Measurements from ENCODE around the gene ZNF141.
"Not testable (repeated sequence)": the region's sequence is repeated elsewhere in the genome, so short reads cannot be mapped to it uniquely, and the experiment has no call there.

ZNF141 gene

GRCh38 chr4:337143-337931, at the start of gene ZNF141:
ZNF141 (plus strand) TSS chr4:337814; CDS start chr4:337984, 170 bp downstream.
- DNase-seq (ENCODE audit: low spot score) = peak; percentile 99

DNA sequence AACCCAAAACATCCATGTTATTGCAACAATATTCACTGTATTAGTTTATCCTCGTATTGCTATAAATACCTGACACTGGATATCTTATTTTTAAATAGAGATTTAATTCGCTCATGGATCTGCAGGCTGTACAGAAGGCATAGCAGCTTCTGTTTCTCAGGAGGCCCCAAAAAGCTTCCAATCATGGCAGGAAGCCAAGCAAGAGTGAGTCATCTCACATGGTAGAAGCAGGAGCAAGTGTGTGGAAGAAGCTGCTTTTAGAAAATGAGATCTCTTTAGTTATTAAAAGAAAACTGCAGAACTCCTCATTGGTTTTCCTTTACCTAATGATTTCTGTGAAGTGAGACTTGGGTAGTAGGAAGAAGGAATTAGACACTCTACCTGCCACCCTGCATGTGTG, 48.7 kb upstream of the ZNF141 start:
- DNase-seq (ENCODE audit: low spot score) = no peak

DNA sequence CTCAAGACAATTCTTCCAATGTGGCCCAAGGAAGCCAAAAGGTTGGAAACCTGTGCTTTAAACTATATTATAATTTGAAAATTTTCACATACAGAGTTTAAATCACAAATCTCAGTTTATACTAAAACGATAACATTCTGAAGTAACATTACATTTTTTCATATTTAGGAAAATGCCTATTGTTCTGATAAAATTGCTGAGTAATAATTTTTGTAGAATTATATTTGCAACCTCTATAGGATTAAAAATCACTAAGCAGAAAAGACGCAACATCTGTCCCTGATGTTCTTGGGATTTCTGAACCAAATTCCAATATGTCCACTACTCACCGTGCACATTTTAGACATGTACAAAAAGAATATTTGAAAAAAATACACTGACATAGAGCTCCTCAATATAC, 42.9 kb upstream of the ZNF141 start:
- DNase-seq (ENCODE audit: low spot score) = no peak

DNA sequence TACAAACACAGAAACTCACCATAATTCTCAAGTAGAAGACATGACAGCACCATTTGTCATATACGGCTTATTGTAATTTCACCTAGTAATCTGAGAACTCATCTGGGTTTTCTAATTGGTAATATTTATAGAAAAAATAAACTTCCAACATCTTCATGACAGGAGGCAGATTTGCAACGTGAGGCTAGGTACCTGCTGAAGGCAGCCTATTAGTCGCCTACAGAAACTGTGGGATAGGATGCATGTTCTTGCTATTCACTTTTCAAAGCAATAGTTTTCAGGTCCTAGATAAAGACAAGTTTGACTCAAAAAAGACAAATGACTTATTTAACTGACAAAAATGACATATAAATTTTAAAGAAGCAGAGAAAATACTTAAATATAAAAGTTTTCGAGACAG, 35.2 kb upstream of the ZNF141 start:
- no peak for DNase-seq (ENCODE audit: low spot score)

DNA sequence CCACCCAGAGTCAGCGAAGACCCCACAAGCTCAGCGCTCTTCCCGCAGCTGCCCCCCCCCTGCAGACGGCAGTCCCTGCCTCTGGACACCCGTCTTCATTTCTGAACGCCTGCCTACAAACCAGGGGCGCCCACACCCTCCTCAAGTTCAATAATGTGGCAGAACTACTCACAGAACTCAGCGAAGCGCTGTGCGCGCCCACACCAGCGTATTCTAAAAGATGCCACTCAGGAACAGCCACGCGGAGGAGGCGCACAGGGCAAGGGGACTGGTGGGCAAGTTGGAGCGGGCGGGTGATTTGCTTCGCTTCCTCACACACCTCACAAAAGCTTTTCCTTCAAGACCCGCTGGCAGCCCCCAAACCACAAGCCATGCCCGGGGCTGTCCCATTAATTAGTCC, 33.1 kb upstream of the ZNF141 start:
- not testable (repeated sequence) for DNase-seq (ENCODE audit: low spot score)

- DNase-seq (ENCODE audit: low spot score) = peak; percentile 15
Measured at GRCh38 chr4:304969-305680, 32.5 kb upstream of the ZNF141 start, which contains the start of gene ZNF732. ZNF732 (minus strand) TSS chr4:305474; CDS start chr4:305310, 164 bp downstream.

DNA sequence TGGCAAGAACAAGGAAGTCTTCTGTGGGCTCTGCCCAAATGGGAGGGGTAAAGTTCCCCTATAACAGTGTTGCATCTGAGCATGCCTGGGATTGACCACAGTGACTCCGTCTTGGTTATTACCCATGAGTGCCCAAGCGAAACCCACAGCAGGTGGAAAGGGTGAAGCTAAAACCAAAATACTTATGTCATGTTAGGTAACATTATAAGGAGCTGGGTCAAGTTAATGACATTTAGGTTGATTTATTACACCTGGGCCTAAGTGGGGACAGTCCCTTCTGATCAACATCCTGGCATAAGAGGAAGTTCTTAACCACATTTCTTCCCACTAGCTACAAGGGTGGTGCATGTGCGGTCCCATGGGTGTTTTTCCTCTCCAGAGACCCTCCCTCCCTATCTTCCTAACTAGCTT, 31.1 kb upstream of the ZNF141 start:
- no peak for DNase-seq (ENCODE audit: low spot score)

GRCh38 chr4:309807-310206, 27.8 kb upstream of the ZNF141 start:
- no peak for DNase-seq (ENCODE audit: low spot score)

DNA sequence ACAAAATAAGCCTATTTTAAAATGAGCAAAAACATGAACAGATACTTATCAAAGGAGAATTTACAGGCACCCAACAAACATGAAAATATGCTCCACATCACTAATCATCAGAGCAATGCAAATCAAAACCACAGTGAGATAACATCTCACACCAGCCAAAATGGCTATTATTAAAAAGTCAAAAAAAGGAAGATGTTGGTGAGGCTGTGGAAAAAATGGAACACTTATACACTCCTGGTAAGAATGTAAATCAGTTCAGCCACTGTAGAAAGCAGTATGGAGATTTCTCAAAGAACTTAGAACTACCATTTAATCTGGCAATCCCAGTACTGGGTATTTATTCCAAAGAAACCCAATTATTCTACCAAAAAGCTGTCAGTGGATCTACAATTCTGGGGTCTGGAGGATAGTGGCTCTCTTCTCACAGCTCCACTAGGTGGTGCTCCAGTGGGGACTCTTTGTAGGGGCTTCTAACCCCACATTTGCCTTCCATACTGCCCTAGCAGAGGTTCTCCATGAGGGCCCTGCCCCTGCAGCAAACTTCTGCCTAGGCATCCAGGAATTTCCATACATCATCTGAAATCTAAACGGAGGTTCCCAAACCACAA, 23.2 kb upstream of the ZNF141 start:
- DNase-seq (ENCODE audit: low spot score) = no peak

GRCh38 chr4:328729-329128, 8.9 kb upstream of the ZNF141 start:
- DNase-seq (ENCODE audit: low spot score) = no peak

GRCh38 chr4:335515-335914, 2.1 kb upstream of the ZNF141 start:
- no peak for DNase-seq (ENCODE audit: low spot score)

- DNase-seq (ENCODE audit: low spot score) = no peak
Measured at GRCh38 chr4:336099-336892, 1.3 kb upstream of the ZNF141 start.

GRCh38 chr4:336893-337142, 796 bp upstream of the ZNF141 start:
- no peak for DNase-seq (ENCODE audit: low spot score)

GRCh38 chr4:337932-338758, 531 bp downstream of the ZNF141 start:
- no peak for DNase-seq (ENCODE audit: low spot score)

DNA sequence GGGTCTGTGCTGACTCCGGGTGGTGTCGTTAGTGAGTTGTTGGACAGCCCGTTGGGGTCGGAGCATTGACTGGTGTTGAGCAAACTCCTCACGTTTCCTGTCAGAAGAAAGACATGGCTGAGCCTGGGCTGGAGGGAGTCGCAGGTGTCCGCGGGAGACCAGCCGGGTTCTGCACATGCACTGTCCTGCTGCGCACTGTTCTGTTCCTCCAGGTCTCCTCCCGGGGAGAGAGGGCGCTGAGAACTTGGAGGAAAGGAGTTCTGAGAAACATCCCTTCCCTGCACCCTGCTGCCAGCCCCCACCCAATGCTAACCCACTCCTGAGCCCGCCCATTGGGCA, 1.1 kb downstream of the ZNF141 start:
- no peak for DNase-seq (ENCODE audit: low spot score)

DNA sequence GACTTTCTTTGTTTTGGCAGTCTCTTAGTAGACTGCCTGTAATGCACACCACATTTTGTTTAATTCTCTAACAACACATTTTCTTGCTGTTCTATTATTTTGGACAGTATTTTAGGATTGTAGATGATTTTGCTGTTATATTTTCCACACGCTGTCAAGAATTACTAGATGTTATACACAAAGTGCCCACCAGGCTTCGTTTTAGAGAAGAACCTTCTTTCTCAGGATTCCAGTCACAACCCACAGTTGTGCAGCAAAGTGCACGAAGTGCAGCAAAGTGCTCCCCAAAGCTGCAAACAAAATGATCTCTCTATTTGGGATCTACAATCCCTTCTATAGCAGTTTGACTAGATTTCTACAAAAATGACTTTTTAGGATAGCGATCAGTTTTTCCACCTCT, 2.4 kb downstream of the ZNF141 start:
- DNase-seq (ENCODE audit: low spot score) = no peak

DNA sequence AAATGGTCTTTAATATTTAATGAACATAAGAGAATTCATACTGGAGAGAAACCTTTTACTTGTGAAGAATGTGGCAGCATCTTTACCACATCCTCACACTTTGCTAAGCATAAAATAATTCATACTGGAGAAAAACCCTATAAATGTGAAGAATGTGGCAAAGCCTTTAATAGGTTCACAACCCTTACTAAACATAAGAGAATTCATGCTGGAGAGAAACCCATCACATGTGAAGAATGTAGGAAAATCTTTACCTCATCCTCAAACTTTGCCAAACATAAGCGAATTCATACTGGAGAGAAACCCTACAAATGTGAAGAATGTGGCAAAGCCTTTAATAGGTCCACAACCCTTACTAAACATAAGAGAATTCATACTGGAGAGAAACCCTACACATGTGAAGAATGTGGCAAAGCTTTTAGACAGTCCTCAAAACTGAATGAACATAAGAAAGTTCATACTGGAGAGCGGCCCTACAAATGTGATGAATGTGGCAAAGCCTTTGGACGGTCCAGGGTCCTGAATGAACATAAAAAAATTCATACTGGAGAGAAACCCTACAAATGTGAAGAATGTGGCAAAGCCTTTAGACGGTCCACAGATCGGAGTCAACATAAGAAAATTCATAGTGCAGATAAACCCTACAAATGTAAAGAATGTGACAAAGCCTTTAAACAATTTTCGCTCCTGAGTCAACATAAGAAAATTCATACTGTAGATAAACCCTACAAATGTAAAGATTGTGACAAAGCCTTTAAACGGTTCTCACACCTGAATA, 35.6 kb downstream of the ZNF141 start:
- DNase-seq (ENCODE audit: low spot score) = no peak

- DNase-seq (ENCODE audit: low spot score) = no peak
Measured at GRCh38 chr4:374298-375160, 36.9 kb downstream of the ZNF141 start.

- no peak for DNase-seq (ENCODE audit: low spot score)
Measured at GRCh38 chr4:384311-385010, 46.8 kb downstream of the ZNF141 start.
